Neutrophil (primary cell): ENCODE measurements around the gene MIA.

ENCODE experiments used
- H3K27ac ChIP-seq: fragments of 200-600 bp; sonication (generic); 2 replicates; pipeline ENCODE4 v1.5.1; 2016; ENCODE audit warnings: mild to moderate bottlenecking, moderate library complexity
- H3K27me3 ChIP-seq: fragments of 200-600 bp; sonication (generic); 2 replicates; pipeline ENCODE4 v1.6.0; 2016; ENCODE audit warnings: mild to moderate bottlenecking
- H3K36me3 ChIP-seq: fragments of 200-600 bp; sonication (generic); 2 replicates; pipeline ENCODE4 v1.5.1; 2017
- H3K4me1 ChIP-seq, 2 experiments: fragments of 200-600 bp in 1 of 2; sonication (generic) in 1 of 2; 1 replicate in 1 of 2; 2 replicates in 1 of 2; pipeline versions ENCODE4 v1.5.1 to v1.6.1; 2013 to 2016; ENCODE audit warnings: low read depth in 1 of 2, low read length in 1 of 2, mild to moderate bottlenecking in 1 of 2, moderate library complexity in 1 of 2; ENCODE audit not compliant: control insufficient read depth in 1 of 2, insufficient read depth in 1 of 2
- H3K4me3 ChIP-seq, 2 experiments: fragments of 200-600 bp in 1 of 2; sonication (generic) in 1 of 2; 1 replicate in 1 of 2; 2 replicates in 1 of 2; pipeline ENCODE4 v1.5.1; 2013 to 2016; ENCODE audit warnings: low read depth in 1 of 2, low read length in 1 of 2, mild to moderate bottlenecking in 1 of 2, moderate library complexity in 1 of 2
- H3K9me3 ChIP-seq: fragments of 200-600 bp; sonication (generic); 2 replicates; pipeline ENCODE4 v1.5.1; 2016
- TF ChIP-seq, protein P1 (sequence below): fragments of 200-600 bp; sonication (generic); IDR thresholded peaks from 2 replicates; pipeline ENCODE4 v1.5.1; 2016; ENCODE audit warnings: antibody characterized with exemption

MIA gene

DNA sequence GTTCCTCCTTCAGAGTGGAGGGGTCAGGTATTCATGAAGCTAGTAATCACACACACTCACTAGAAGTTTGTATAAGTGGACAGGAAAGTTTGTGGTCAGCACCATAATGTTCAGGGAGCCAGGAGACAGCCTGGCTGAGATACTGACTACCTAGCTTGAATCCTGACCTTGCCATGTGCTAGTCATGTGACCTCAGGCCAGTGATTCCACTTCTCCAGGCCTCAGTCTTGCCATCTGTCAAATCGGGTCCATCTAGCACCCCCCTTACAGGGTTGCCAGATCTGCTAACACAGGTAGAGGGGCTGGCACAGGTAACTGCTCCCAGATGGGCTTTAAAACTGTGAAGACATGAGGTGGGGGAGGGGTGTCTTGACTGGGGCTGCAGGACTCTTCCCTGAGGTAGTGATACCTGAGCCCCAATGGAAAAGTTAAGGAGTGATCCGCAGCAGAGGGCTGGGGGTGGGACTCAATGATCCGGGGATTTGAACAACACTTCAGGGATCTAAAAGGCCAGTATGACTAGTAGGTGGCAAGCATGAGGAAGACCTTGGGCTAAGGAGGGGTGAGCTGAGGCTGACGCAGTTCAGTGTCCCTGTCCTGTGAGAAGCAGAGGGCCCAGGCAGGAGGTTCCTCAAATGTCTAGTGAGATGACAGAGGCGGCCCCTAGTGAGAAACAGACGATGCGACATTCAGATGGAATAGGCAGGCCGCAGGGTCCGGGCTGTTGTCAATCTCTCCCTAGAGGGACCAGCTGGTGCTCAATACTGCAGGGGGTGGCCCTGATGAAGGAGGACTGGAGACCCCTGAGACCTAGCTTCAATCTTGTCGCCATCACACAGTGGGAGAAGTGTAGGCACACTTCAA lies 33.6 kb upstream of the MIA start:
- Histone ChIP-seq H3K4me1 (no peaks in the 10 kb centered on the region), H3K27ac (no peak overlapping the region), H3K4me3 (no peak overlapping the region), H3K36me3 (peaks cover 53% of the 10 kb centered on the region), H3K27me3 (no peaks in the 10 kb centered on the region), H3K9me3 (no peaks in the 10 kb centered on the region)
- TF ChIP-seq, protein P1, sequence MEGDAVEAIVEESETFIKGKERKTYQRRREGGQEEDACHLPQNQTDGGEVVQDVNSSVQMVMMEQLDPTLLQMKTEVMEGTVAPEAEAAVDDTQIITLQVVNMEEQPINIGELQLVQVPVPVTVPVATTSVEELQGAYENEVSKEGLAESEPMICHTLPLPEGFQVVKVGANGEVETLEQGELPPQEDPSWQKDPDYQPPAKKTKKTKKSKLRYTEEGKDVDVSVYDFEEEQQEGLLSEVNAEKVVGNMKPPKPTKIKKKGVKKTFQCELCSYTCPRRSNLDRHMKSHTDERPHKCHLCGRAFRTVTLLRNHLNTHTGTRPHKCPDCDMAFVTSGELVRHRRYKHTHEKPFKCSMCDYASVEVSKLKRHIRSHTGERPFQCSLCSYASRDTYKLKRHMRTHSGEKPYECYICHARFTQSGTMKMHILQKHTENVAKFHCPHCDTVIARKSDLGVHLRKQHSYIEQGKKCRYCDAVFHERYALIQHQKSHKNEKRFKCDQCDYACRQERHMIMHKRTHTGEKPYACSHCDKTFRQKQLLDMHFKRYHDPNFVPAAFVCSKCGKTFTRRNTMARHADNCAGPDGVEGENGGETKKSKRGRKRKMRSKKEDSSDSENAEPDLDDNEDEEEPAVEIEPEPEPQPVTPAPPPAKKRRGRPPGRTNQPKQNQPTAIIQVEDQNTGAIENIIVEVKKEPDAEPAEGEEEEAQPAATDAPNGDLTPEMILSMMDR = no peak

DNA sequence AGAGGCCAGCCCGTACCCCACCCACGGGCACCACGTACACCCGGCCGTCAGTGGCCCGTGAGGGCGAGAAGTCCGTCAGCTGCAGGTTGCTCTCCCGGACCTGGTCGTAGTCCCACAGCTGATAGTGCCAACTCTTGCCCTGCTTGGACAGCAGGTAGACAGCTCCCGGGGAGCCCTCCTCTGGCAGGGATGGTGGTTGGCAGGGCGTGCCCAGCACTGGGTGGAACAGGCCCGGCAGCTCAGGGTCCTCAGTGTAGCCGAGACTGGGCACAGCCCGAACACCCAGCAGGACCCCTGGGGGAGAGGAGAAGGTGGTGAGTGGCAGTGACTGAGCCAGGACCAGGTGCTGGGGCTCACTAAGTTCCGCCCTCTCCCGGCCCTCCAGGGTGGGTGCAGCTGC lies 32.8 kb upstream of the MIA start:
- H3K4me1 ChIP-seq = peaks cover 0 to 1% of the 10 kb centered on the region in 2 experiments
- no peak overlapping the region for H3K4me3 ChIP-seq
- H3K9me3 ChIP-seq = no peaks in the 10 kb centered on the region
- H3K27ac ChIP-seq = no peak overlapping the region
- H3K36me3 ChIP-seq = peaks cover 46% of the 10 kb centered on the region
- no peaks in the 10 kb centered on the region for H3K27me3 ChIP-seq
- TF ChIP-seq, protein P1 = no peak

DNA sequence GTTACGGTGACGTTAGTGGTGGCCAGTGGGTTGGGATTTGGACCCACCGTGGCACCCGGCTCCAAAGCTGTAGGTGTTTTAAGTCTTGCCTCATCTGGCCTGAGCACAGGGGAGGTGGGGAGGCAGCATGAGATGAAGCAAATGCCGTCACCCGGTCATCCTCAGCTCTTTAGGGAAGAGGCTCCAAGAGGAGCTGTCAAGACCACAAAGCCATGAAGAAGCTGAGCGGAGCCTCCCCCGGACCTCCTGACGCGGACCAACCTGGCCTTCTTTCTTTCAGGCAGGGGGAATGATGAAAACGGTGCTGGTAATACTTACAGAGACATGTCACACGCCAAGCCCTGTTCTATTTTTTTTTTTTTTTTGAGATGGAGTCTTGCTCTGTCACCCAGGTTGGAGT lies 32.4 kb upstream of the MIA start:
- no peaks in the 10 kb centered on the region for H3K27me3 ChIP-seq
- no peak overlapping the region for H3K4me3 ChIP-seq
- H3K36me3 ChIP-seq = peaks cover 43% of the 10 kb centered on the region
- H3K27ac ChIP-seq = no peak overlapping the region
- no peaks in the 10 kb centered on the region for H3K9me3 ChIP-seq
- TF ChIP-seq, protein P1 = no peak
- peaks cover 1 to 5% of the 10 kb centered on the region in 2 experiments for H3K4me1 ChIP-seq

DNA sequence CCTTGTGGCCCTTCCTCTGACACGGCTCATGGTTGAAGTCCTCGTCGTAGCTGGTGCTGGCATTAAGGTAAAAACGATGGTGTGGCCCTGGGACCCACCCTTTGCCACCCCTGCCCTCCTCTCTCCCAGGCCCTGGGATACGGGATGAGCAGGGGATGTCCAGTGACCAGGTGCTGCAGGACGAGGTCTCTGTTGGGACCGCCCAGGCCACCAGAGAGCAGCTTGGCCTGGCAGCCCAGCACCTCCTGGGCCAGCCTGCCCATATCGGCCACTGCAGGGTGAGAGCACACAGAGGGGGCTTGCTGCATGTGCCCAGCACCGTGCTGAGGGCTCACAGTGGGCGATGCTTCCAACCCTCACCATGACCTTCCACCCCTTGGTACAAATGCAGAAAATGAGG lies 31.4 kb upstream of the MIA start:
- Histone ChIP-seq H3K27me3 (no peaks in the 10 kb centered on the region), H3K4me3 (no peak overlapping the region), H3K36me3 (peaks cover 35% of the 10 kb centered on the region), H3K4me1 (peaks cover 10 to 16% of the 10 kb centered on the region in 2 experiments), H3K27ac (no peak overlapping the region), H3K9me3 (no peaks in the 10 kb centered on the region)
- TF ChIP-seq, protein P1 = no peak

DNA sequence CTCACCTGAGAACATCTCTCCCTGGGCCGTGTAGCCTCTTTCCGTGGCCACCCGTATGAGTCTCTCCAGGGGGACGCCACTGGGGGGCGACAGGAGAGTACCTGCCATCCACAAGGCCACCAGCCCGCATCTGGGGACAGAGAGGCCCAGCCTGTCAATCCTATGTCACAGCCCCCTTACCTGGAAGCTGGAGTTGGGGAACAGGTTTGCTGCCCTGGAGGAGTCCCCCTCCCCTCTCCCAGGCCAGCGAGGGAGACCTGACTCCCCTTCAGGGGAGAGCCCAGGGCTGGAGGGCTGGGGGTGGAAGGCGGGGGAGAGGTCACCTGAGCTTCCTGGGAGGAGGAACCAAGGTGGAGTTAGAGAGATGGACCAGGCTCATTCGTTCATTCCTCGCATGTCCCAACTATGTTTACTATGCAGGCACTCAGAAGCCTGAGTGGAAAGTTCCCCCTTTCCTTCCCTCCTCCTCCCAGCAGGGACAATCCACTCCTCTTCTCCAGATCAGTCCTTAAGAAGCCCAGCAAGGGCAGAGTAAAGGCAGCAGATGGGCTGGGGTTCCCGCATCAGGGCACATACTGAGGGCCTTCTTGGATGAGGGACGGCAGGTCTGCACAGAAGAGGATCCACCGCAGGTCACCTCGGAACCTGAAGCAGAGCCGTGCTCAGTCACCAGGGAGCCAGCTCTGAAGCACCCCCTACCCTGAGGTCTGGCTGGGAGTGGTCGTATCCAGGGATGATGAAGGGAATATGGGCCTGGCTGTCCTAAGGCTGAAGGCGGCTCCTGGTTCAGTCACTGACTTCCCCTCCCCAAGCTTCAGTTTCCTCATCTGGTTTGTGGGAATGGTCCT lies 30.5 kb upstream of the MIA start:
- H3K36me3 ChIP-seq = peaks cover 27% of the 10 kb centered on the region
- peaks cover 19 to 24% of the 10 kb centered on the region in 2 experiments for H3K4me1 ChIP-seq
- TF ChIP-seq, protein P1 = no peak
- H3K27me3 ChIP-seq = no peaks in the 10 kb centered on the region
- no peak overlapping the region for H3K27ac ChIP-seq
- no peak overlapping the region for H3K4me3 ChIP-seq
- H3K9me3 ChIP-seq = no peaks in the 10 kb centered on the region
